GM19043 (cell line): Measurements from ENCODE around the gene DISC1.

ENCODE experiments used
- ATAC-seq: cut with Tn5 transposase; IDR thresholded peaks from one replicate; pipeline ENCODE4 v1.9.1; 2021; ENCODE audit warnings: low read depth; ENCODE audit not compliant: unreplicated experiment

Gene DISC1

GRCh38 chr1:231970684-231971083 lies 344.1 kb downstream of the DISC1 start:
- no peak for ATAC-seq

GRCh38 chr1:231971397-231972110 lies 345.0 kb downstream of the DISC1 start:
- no peak for ATAC-seq

- no peak for ATAC-seq
Observed at GRCh38 chr1:231972111-231972445, 345.5 kb downstream of the DISC1 start.

- no peak for ATAC-seq
Observed at GRCh38 chr1:231973830-231974229, 347.2 kb downstream of the DISC1 start.

GRCh38 chr1:231976231-231976630 lies 349.6 kb downstream of the DISC1 start:
- no peak for ATAC-seq

- ATAC-seq = no peak
Observed at GRCh38 chr1:231981675-231982074, 355.1 kb downstream of the DISC1 start.

GRCh38 chr1:231982871-231983587 lies 356.4 kb downstream of the DISC1 start:
- ATAC-seq = no peak

- no peak for ATAC-seq
Observed at GRCh38 chr1:231983588-231984193, 357.1 kb downstream of the DISC1 start.

GRCh38 chr1:231985296-231986023 lies 358.9 kb downstream of the DISC1 start:
- no peak for ATAC-seq

- ATAC-seq = no peak
Observed at GRCh38 chr1:231986631-231987336, 360.2 kb downstream of the DISC1 start.

GRCh38 chr1:231990388-231990787 lies 363.8 kb downstream of the DISC1 start:
- no peak for ATAC-seq

- ATAC-seq = no peak
Observed at GRCh38 chr1:231991231-231991630, 364.6 kb downstream of the DISC1 start.

GRCh38 chr1:231993968-231994455 lies 367.4 kb downstream of the DISC1 start:
- ATAC-seq = no peak

GRCh38 chr1:231998791-231999190 lies 372.2 kb downstream of the DISC1 start:
- no peak for ATAC-seq

- ATAC-seq = no peak
Observed at GRCh38 chr1:232005300-232005699, 378.7 kb downstream of the DISC1 start.

- ATAC-seq = no peak
Observed at GRCh38 chr1:232009741-232010140, 383.2 kb downstream of the DISC1 start.

- ATAC-seq = no peak
Observed at GRCh38 chr1:232011961-232012360, 385.4 kb downstream of the DISC1 start.

GRCh38 chr1:232012773-232013386 lies 386.3 kb downstream of the DISC1 start:
- no peak for ATAC-seq

GRCh38 chr1:232014941-232015340 lies 388.4 kb downstream of the DISC1 start:
- no peak for ATAC-seq

- ATAC-seq = no peak
Observed at GRCh38 chr1:232016616-232017015, 390.0 kb downstream of the DISC1 start.
